ENCODE results near the gene SPAG17.

DNA sequence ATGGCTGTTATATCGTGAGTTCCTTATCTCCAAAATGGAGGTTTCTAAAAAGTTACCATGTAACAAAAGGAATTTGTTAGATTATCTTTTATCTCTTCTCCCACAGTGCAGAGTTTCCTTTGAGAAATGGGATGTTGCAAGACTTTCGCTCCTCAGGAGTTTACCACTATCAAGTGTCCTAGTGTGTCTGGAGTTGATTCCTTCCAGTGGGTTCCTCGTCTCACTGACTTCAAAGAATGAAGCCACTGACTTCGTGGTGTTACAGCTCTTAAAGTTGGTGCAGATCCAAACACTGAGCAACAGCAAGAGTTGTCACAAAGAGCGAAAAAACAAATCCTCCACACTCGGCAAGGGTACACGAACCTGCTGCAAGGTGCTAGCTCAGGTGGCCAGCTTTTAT lies 37.0 kb downstream of the SPAG17 start:
- TF ChIP-seq, protein P1, sequence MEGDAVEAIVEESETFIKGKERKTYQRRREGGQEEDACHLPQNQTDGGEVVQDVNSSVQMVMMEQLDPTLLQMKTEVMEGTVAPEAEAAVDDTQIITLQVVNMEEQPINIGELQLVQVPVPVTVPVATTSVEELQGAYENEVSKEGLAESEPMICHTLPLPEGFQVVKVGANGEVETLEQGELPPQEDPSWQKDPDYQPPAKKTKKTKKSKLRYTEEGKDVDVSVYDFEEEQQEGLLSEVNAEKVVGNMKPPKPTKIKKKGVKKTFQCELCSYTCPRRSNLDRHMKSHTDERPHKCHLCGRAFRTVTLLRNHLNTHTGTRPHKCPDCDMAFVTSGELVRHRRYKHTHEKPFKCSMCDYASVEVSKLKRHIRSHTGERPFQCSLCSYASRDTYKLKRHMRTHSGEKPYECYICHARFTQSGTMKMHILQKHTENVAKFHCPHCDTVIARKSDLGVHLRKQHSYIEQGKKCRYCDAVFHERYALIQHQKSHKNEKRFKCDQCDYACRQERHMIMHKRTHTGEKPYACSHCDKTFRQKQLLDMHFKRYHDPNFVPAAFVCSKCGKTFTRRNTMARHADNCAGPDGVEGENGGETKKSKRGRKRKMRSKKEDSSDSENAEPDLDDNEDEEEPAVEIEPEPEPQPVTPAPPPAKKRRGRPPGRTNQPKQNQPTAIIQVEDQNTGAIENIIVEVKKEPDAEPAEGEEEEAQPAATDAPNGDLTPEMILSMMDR (optimal IDR thresholded peaks at IDR 0.05 in 1 of 3, IDR thresholded peaks at IDR 0.05 in 1 of 3, conservative IDR thresholded peaks at IDR 0.05 in 1 of 3; ENCODE audit: extremely low read depth in 1 of 3, insufficient read depth in 2 of 3, low read length in 3 of 3), result no peak
- no peak for TF ChIP-seq EZH2 (IDR thresholded peaks at IDR 0.05; ENCODE audit: low read length)
